GM12872 (cell line): ENCODE data around the gene KCNK18.

Source experiments
- CTCF ChIP-seq: IDR thresholded peaks from 3 replicates; pipeline ENCODE4 v1.5.1; 2011; ENCODE audit warnings: low read depth, mild to moderate bottlenecking, low read length, moderate library complexity; ENCODE audit not compliant: insufficient read depth

Gene KCNK18

GRCh38 chr10:117174439-117175214 is 22.7 kb upstream of the KCNK18 start:
- TF ChIP-seq CTCF = peak; percentile 85

GRCh38 chr10:117175215-117175900 is 21.9 kb upstream of the KCNK18 start:
- TF ChIP-seq CTCF = no peak

GRCh38 chr10:117175901-117176534 is 21.3 kb upstream of the KCNK18 start:
- peak; percentile 81 for TF ChIP-seq CTCF

GRCh38 chr10:117178190-117178589 is 19.1 kb upstream of the KCNK18 start:
- TF ChIP-seq CTCF = no peak

- no peak for TF ChIP-seq CTCF
Observed at GRCh38 chr10:117184296-117184695, 13.0 kb upstream of the KCNK18 start.

GRCh38 chr10:117184821-117185220 is 12.5 kb upstream of the KCNK18 start:
- TF ChIP-seq CTCF = no peak

- TF ChIP-seq CTCF = no peak
Observed at GRCh38 chr10:117186832-117187615, 10.3 kb upstream of the KCNK18 start.
